CD14-positive monocyte (primary cell): Measurements from ENCODE around the gene RASEF. TPM values are rescaled to one million over a fixed set of nuclear protein-coding genes. Genes with fewer than 3 reads are reported as not detected.

Experiments
- DNase-seq, 3 donors: peaks; one replicate each; pipeline ENCODE4 v3.0.0-alpha.2; 2011 to 2022
- H2AFZ ChIP-seq: 2 replicates; pipeline ENCODE4 v1.6.0; 2012; ENCODE audit warnings: mild to moderate bottlenecking, low read depth, low read length, inconsistent platforms; ENCODE audit not compliant: insufficient read depth, poor library complexity, severe bottlenecking
- H3K27ac ChIP-seq, 2 donors: 1 replicate in 1 of 2; 2 replicates in 1 of 2; pipeline ENCODE4 v1.5.1; 2012 to 2013; ENCODE audit warnings: low read length in 2 of 2, control low read depth in 1 of 2, inconsistent platforms in 1 of 2, low read depth in 1 of 2, mild to moderate bottlenecking in 1 of 2
- H3K27me3 ChIP-seq, 2 donors: one replicate each; pipeline versions ENCODE4 v1.6.0 to v1.6.1; 2011 to 2013; ENCODE audit warnings: low read length in 2 of 2; ENCODE audit not compliant: control insufficient read depth in 2 of 2, insufficient read depth in 2 of 2
- H3K36me3 ChIP-seq, 2 donors: replicated peaks in 1 of 2; 1 replicate in 1 of 2; 2 replicates in 1 of 2; pipeline versions ENCODE4 v1.5.1 to v1.6.1; 2012 to 2013; ENCODE audit warnings: low read length in 2 of 2, control low read depth in 1 of 2, inconsistent platforms in 1 of 2, mild to moderate bottlenecking in 1 of 2; ENCODE audit not compliant: insufficient read depth in 2 of 2, control insufficient read depth in 1 of 2
- H3K4me1 ChIP-seq, 2 donors: 1 replicate in 1 of 2; 2 replicates in 1 of 2; pipeline versions ENCODE4 v1.5.1 to v1.6.1; 2012 to 2013; ENCODE audit warnings: low read length in 2 of 2, control low read depth in 1 of 2, inconsistent platforms in 1 of 2, mild to moderate bottlenecking in 1 of 2, moderate library complexity in 1 of 2; ENCODE audit not compliant: insufficient read depth in 2 of 2, control insufficient read depth in 1 of 2
- H3K4me2 ChIP-seq: replicated peaks from 2 replicates; pipeline ENCODE3; 2012; ENCODE audit warnings: low read length, moderate library complexity, mild to moderate bottlenecking; ENCODE audit not compliant: poor library complexity, severe bottlenecking; ENCODE audit errors: extremely low read depth
- H3K4me3 ChIP-seq, 3 experiments: fragments of 200-600 bp in 1 of 3; sonication (generic) in 1 of 3; replicated peaks in 1 of 3; 1 replicate in 2 of 3; 2 replicates in 1 of 3; pipeline ENCODE4 v1.5.1; 2011 to 2013; ENCODE audit warnings: low read length in 3 of 3, mild to moderate bottlenecking in 3 of 3, control low read depth in 2 of 3, low read depth in 2 of 3, inconsistent platforms in 1 of 3, moderate library complexity in 1 of 3
- H3K79me2 ChIP-seq: 2 replicates; pipeline ENCODE4 v1.6.0; 2012; ENCODE audit warnings: mild to moderate bottlenecking, control low read depth, inconsistent platforms, low read length, moderate library complexity; ENCODE audit not compliant: insufficient read depth
- H3K9ac ChIP-seq: 2 replicates; pipeline ENCODE4 v1.6.0; 2017; ENCODE audit warnings: low read length, mild to moderate bottlenecking; ENCODE audit not compliant: insufficient read depth, poor library complexity, severe bottlenecking
- H3K9me3 ChIP-seq, 2 donors: replicated peaks in 1 of 2; 1 replicate in 1 of 2; 2 replicates in 1 of 2; pipeline versions ENCODE4 v1.5.1 to v1.6.1; 2012 to 2013; ENCODE audit warnings: low read length in 2 of 2, control low read depth in 1 of 2; ENCODE audit not compliant: control insufficient read depth in 1 of 2, insufficient read depth in 1 of 2
- H4K20me1 ChIP-seq: 2 replicates; pipeline ENCODE4 v1.6.0; 2012; ENCODE audit warnings: mild to moderate bottlenecking, low read length, control low read depth, moderate library complexity; ENCODE audit not compliant: insufficient read depth
- H3K27ac Mint-ChIP-seq, 7 donors: one replicate each; pipeline ENCODE4 v1.8.0; 2020; ENCODE audit warnings: mild to moderate bottlenecking in 7 of 7, mixed read lengths in 7 of 7, moderate library complexity in 6 of 7, inconsistent platforms in 2 of 7
- H3K27me3 Mint-ChIP-seq, 3 donors: one replicate each; pipeline ENCODE4 v1.8.0; 2021 to 2022; ENCODE audit warnings: low read depth in 3 of 3, mild to moderate bottlenecking in 3 of 3, mixed read lengths in 3 of 3, moderate library complexity in 3 of 3, inconsistent platforms in 1 of 3
- H3K36me3 Mint-ChIP-seq, 2 donors: one replicate each; pipeline ENCODE4 v1.8.0; 2020; ENCODE audit warnings: mixed read lengths in 2 of 2, inconsistent platforms in 1 of 2, mild to moderate bottlenecking in 1 of 2
- H3K4me1 Mint-ChIP-seq: one replicate; pipeline ENCODE4 v1.8.0; 2020; ENCODE audit warnings: mild to moderate bottlenecking, mixed read lengths
- H3K4me3 Mint-ChIP-seq, 2 donors: one replicate each; pipeline ENCODE4 v1.8.0; 2020; ENCODE audit warnings: mild to moderate bottlenecking in 2 of 2, mixed read lengths in 2 of 2, moderate library complexity in 1 of 2
- H3K9me3 Mint-ChIP-seq, 7 donors: one replicate each; pipeline ENCODE4 v1.8.0; 2020 to 2022; ENCODE audit warnings: mixed read lengths in 7 of 7, mild to moderate bottlenecking in 6 of 7, moderate library complexity in 6 of 7, inconsistent platforms in 2 of 7
- CTCF ChIP-seq: fragments of 200-600 bp; IDR thresholded peaks from one replicate; pipeline ENCODE4 v1.8.0; 2022; ENCODE audit warnings: antibody characterized with exemption, mild to moderate bottlenecking
- WGBS: methylation state at CpG from one replicate; pipeline ENCODE4 v1.1.5; 2013; ENCODE audit warnings: missing lambda C conversion rate; ENCODE audit not compliant: insufficient coverage; 5-methylcytosine and 5-hydroxymethylcytosine counted together
- intact Hi-C, 2 donors: fragments of 100-400 bp; cut with micrococcal nuclease; formaldehyde crosslinking; loops; one replicate each; pipeline versions ENCODE4 v1.15.0 to v1.15.1; 2023
- polyA plus RNA-seq, 3 donors: library from polyadenylated mRNA; depleted of rRNA in 1 of 3; unstranded in 2 of 3; stranded (reverse) in 1 of 3; fragments of 300-500 nt in 2 of 3; fragments of >200 nt in 1 of 3; fragmentation: Illumina TruSeq in 2 of 3; gene quantifications; 1 replicate in 2 of 3; 2 replicates in 1 of 3; pipeline ENCODE4 v1.2.3, GENCODE V29; 2012 to 2021

The RASEF gene
- polyA plus RNA-seq, 3 donors = not detected

GRCh38 chr9:82961504-82962125 lies 101.3 kb downstream of the RASEF start:
- Histone ChIP-seq H3K4me2 (no peak overlapping the region), H3K4me1 (no peaks in the 10 kb centered on the region), H3K36me3 (no peaks in the 10 kb centered on the region), H3K27ac (no peak overlapping the region), H4K20me1 (no peaks in the 10 kb centered on the region), H3K79me2 (no peaks in the 10 kb centered on the region), H3K27me3 (no peaks in the 10 kb centered on the region), H3K4me3 (no peak overlapping the region), H3K9ac (no peak overlapping the region), H3K9me3 (no peaks in the 10 kb centered on the region), H2AFZ (no peak overlapping the region)
- Mint-ChIP-seq H3K36me3 (no peaks in the 10 kb centered on the region), H3K27ac (no peak overlapping the region), H3K4me3 (no peak overlapping the region), H3K4me1 (no peaks in the 10 kb centered on the region), H3K27me3 (peaks cover 2 to 5% (median 3%) of the 10 kb centered on the region in 3 donors), H3K9me3 (no peaks in the 10 kb centered on the region)
- DNase-seq = peak in 2 of 3 donors; percentile 0 to 25
- TF ChIP-seq CTCF = peak; percentile 46
- intact Hi-C loops = no loop called here
- WGBS = 78% methylated on average over 3 of the region's 7 CpGs

GRCh38 chr9:82957529-82958379 lies 105.2 kb downstream of the RASEF start:
- Mint-ChIP-seq H3K4me1 (no peaks in the 10 kb centered on the region), H3K9me3 (peaks cover 0 to 4% (median 0%) of the 10 kb centered on the region in 7 donors), H3K36me3 (no peaks in the 10 kb centered on the region), H3K27ac (no peak overlapping the region), H3K4me3 (no peak overlapping the region), H3K27me3 (peaks cover 0 to 3% (median 2%) of the 10 kb centered on the region in 3 donors)
- Histone ChIP-seq H3K36me3 (no peaks in the 10 kb centered on the region), H4K20me1 (no peaks in the 10 kb centered on the region), H3K9me3 (no peaks in the 10 kb centered on the region), H2AFZ (no peak overlapping the region), H3K27ac (no peak overlapping the region), H3K9ac (no peak overlapping the region), H3K4me3 (no peak overlapping the region), H3K27me3 (no peaks in the 10 kb centered on the region), H3K79me2 (no peaks in the 10 kb centered on the region), H3K4me2 (no peak overlapping the region), H3K4me1 (no peaks in the 10 kb centered on the region)
- DNase-seq = no peak
- no peak for TF ChIP-seq CTCF
- WGBS = 90% methylated on average over 3 of the region's 7 CpGs
- intact Hi-C loops = no loop called here
